Measurements from ENCODE around the gene OSBPL9. TPM values are rescaled to one million over a fixed set of nuclear protein-coding genes. Genes with fewer than 3 reads are reported as not detected.

Gene OSBPL9
- total and polyA plus RNA-seq, 9 of the 15 experiments (the other 6 are each of a cell fraction or from before 2014, with no cell fraction given): 43.9 to 217 (median 170) TPM

- POLR2A ChIA-PET: interaction anchor here (0.6 to 1.1 kb wide), 4 partner anchors 9 to 82 kb away, joined by 3 to 5 read pairs (median 4); no protein-coding TSS in a partner anchor
- no peak for FAIRE-seq
- no peak overlapping the region for H3K9ac ChIP-seq (ENCODE audit: insufficient read depth in 1 of 2, low read depth in 2 of 2, low read length in 2 of 2)
Observed at GRCh38 chr1:51709951-51710350, 93.1 kb downstream of the OSBPL9 start.

More at GRCh38 chr1:51709951-51710350, 93.1 kb downstream of the OSBPL9 start:
- Histone ChIP-seq H3K36me3 (ENCODE audit: control insufficient read depth, insufficient read depth, low read length) (peaks cover 5% of the 10 kb centered on the region; the same call in 1 of the 3 replicates), H4K20me1 (replicated peaks; ENCODE audit: control insufficient read depth, insufficient read depth, low read length) (0 out of 2 replicates have a peak, but pooled peaks cover 6% of the 10 kb centered on the region), H3K4me2 (ENCODE audit: insufficient read depth, low read length) (no peak overlapping the region), H3K4me1 (replicated peaks in 1 of 2; ENCODE audit: control insufficient read depth in 2 of 2, insufficient read depth in 2 of 2, low read length in 2 of 2) (no peaks in the 10 kb centered on the region), H3K9me1 (ENCODE audit: control insufficient read depth, insufficient read depth, low read length) (no peaks in the 10 kb centered on the region), H3K27ac (ENCODE audit: extremely low read depth, low read depth, low read length) (no peak overlapping the region), H2AFZ (ENCODE audit: low read depth, low read length) (no peak overlapping the region), H3K9me3 (replicated peaks; ENCODE audit: control insufficient read depth, insufficient read depth, low read depth, low read length) (no peaks in the 10 kb centered on the region), H3K4me3 (no peak overlapping the region), H3K79me2 (ENCODE audit: control insufficient read depth, insufficient read depth, low read length) (peaks cover 16% of the 10 kb centered on the region), H3K27me3 (ENCODE audit: control insufficient read depth in 2 of 2, insufficient read depth in 2 of 2, low read length in 2 of 2) (no peaks in the 10 kb centered on the region)
- TF ChIP-seq JUND (IDR thresholded peaks at IDR 0.05; ENCODE audit: borderline replicate concordance, low read depth, low read length) (no peak), JUND (tag; IDR thresholded peaks at IDR 0.05; ENCODE audit: borderline replicate concordance, low read depth, low read length) (peak; percentile 30; the same call in 1 of the 3 replicates), ATF7 (IDR thresholded peaks at IDR 0.05) (peak; percentile 79), CBFA2T3 (IDR thresholded peaks at IDR 0.05) (no peak), JUNB (CRISPR knock-in tag; conservative IDR thresholded peaks at IDR 0.05) (0 out of 2 replicates have a peak, but pooled peaks have one; percentile 20), ATF1 (CRISPR knock-in tag; IDR thresholded peaks at IDR 0.05) (no peak), ATF1 (tag; IDR thresholded peaks at IDR 0.05) (0 out of 2 replicates have a peak, but pooled peaks have one; percentile 27), ATF3 (IDR thresholded peaks at IDR 0.05) (peak; percentile 77), ATF3 (CRISPR knock-in tag; conservative IDR thresholded peaks at IDR 0.05) (no peak)
- no TSS peak for BruUV-seq (replicated peaks)
- intact Hi-C loops (cut with micrococcal nuclease): no loop called here
- CTCF ChIA-PET (ENCODE audit: low intra/inter-chr PET ratio): no interaction called here
- in situ Hi-C loops (cut with MboI): no loop called here
- DNase-seq (ENCODE audit: extremely low read depth in 1 of 4, low spot score in 3 of 4): no peak
- 37% methylated on average over 2 of the region's 2 CpGs for WGBS (ENCODE audit: insufficient coverage, low coverage, missing lambda C conversion rate)
- ATAC-seq: peak; percentile 20; the same call in 1 of the 3 replicates
